Fibroblast of lung (primary cell): Measurements from ENCODE around the gene NXPH3. TPM values are rescaled to one million over a fixed set of nuclear protein-coding genes. Genes with fewer than 3 reads are reported as not detected.

Experiments
- DNase-seq, 2 donors: peaks; one replicate each; pipeline versions ENCODE4 v3.0.0 to v3.0.0-alpha.2; 2010; ENCODE audit warnings: low read depth in 2 of 2
- H2AFZ ChIP-seq: 2 replicates; pipeline ENCODE4 v1.5.1; 2012; ENCODE audit warnings: low read length, control low read depth, inconsistent platforms
- H3K27ac ChIP-seq: 2 replicates; pipeline ENCODE4 v1.5.1; 2011; ENCODE audit warnings: low read length, control low read depth; ENCODE audit not compliant: insufficient read depth
- H3K27me3 ChIP-seq: 2 replicates; pipeline ENCODE4 v1.5.1; 2011; ENCODE audit warnings: mild to moderate bottlenecking, low read length; ENCODE audit not compliant: control insufficient read depth, insufficient read depth
- H3K36me3 ChIP-seq: 2 replicates; pipeline ENCODE4 v1.5.1; 2011; ENCODE audit warnings: low read length; ENCODE audit not compliant: control insufficient read depth, insufficient read depth
- H3K4me1 ChIP-seq: 2 replicates; pipeline ENCODE4 v1.5.1; 2011; ENCODE audit warnings: low read length; ENCODE audit not compliant: control insufficient read depth, insufficient read depth; ENCODE audit errors: extremely low read depth
- H3K4me2 ChIP-seq: 2 replicates; pipeline ENCODE4 v1.5.1; 2011; ENCODE audit warnings: low read length, control low read depth; ENCODE audit not compliant: insufficient read depth; ENCODE audit errors: extremely low read depth
- H3K4me3 ChIP-seq, 4 experiments: fragments of 200-600 bp in 1 of 4; sonication (generic) in 1 of 4; replicated peaks in 1 of 4; 2 replicates each; pipeline ENCODE4 v1.5.1; 2011 to 2016; ENCODE audit warnings: low read length in 4 of 4, low read depth in 3 of 4, mild to moderate bottlenecking in 3 of 4, control low read depth in 2 of 4, inconsistent platforms in 1 of 4, mixed read lengths in 1 of 4; ENCODE audit not compliant: insufficient read depth in 1 of 4; ENCODE audit errors: control extremely low read depth in 1 of 4
- H3K79me2 ChIP-seq: 2 replicates; pipeline ENCODE4 v1.5.1; 2012; ENCODE audit warnings: mild to moderate bottlenecking, low read length, inconsistent platforms; ENCODE audit not compliant: control insufficient read depth, insufficient read depth
- H3K9ac ChIP-seq: 2 replicates; pipeline ENCODE4 v1.5.1; 2011; ENCODE audit warnings: mild to moderate bottlenecking, low read length, control low read depth; ENCODE audit not compliant: insufficient read depth
- H3K9me3 ChIP-seq: 2 replicates; pipeline ENCODE4 v1.5.1; 2012; ENCODE audit warnings: low read depth, low read length; ENCODE audit not compliant: control insufficient read depth, insufficient read depth
- H4K20me1 ChIP-seq: 2 replicates; pipeline ENCODE4 v1.5.1; 2011; ENCODE audit warnings: low read length; ENCODE audit not compliant: control insufficient read depth, insufficient read depth; ENCODE audit errors: extremely low read depth
- CTCF ChIP-seq, 2 donors: IDR thresholded peaks in 1 of 2; conservative IDR thresholded peaks in 1 of 2; 1 replicate in 1 of 2; 2 replicates in 1 of 2; pipeline ENCODE4 v1.5.1; 2011 to 2012; ENCODE audit warnings: low read length in 2 of 2, control low read depth in 1 of 2, inconsistent platforms in 1 of 2, low read depth in 1 of 2, mild to moderate bottlenecking in 1 of 2
- EZH2 ChIP-seq: IDR thresholded peaks from 2 replicates; pipeline ENCODE4 v1.5.1; 2012; ENCODE audit warnings: low read length, control low read depth, mild to moderate bottlenecking; ENCODE audit errors: missing control alignments
- polyA plus RNA-seq, 2 donors: library from polyadenylated mRNA; depleted of rRNA in 1 of 2; stranded (reverse) in 1 of 2; unstranded in 1 of 2; fragments of >200 nt; gene quantifications; 2 replicates each; pipeline ENCODE4 v1.2.1, GENCODE V29; 2011 to 2012; ENCODE audit warnings: missing spikeins in 1 of 2
- total RNA-seq: library from RNA; depleted of rRNA; stranded (reverse); fragments of >200 nt; gene quantifications from 2 replicates; pipeline ENCODE4 v1.2.1, GENCODE V29; 2014

NXPH3 gene
- total and polyA plus RNA-seq, 2 donors (not counting 1 experiment from before 2014, with no cell fraction given): 0.36 to 0.66 TPM

GRCh38 chr17:49530118-49530517, 45.6 kb upstream of the NXPH3 start:
- no peak for TF ChIP-seq CTCF (conservative IDR thresholded peaks at IDR 0.05 in 1 of 2, IDR thresholded peaks at IDR 0.05 in 1 of 2; ENCODE audit: low read depth in 1 of 2, low read length in 2 of 2)
- no peak for TF ChIP-seq EZH2
- Histone ChIP-seq H3K4me1 (no peaks in the 10 kb centered on the region), H3K4me2 (no peak overlapping the region), H3K4me3 (no peak overlapping the region), H3K27me3 (peaks cover 11% of the 10 kb centered on the region), H4K20me1 (no peaks in the 10 kb centered on the region), H2AFZ (no peak overlapping the region), H3K9ac (no peak overlapping the region), H3K9me3 (no peaks in the 10 kb centered on the region), H3K36me3 (no peaks in the 10 kb centered on the region), H3K27ac (no peak overlapping the region), H3K79me2 (no peaks in the 10 kb centered on the region)
- no peak for DNase-seq

- Histone ChIP-seq H4K20me1 (no peaks in the 10 kb centered on the region), H3K27me3 (no peaks in the 10 kb centered on the region), H3K36me3 (no peaks in the 10 kb centered on the region), H3K27ac (no peak overlapping the region), H3K4me2 (no peak overlapping the region), H3K4me3 (no peak overlapping the region), H3K9me3 (no peaks in the 10 kb centered on the region), H3K79me2 (no peaks in the 10 kb centered on the region), H2AFZ (no peak overlapping the region), H3K9ac (no peak overlapping the region), H3K4me1 (no peaks in the 10 kb centered on the region)
- no peak for TF ChIP-seq CTCF (conservative IDR thresholded peaks at IDR 0.05 in 1 of 2, IDR thresholded peaks at IDR 0.05 in 1 of 2; ENCODE audit: low read depth in 1 of 2, low read length in 2 of 2)
- no peak for TF ChIP-seq EZH2
- no peak for DNase-seq
These were observed 31.8 kb upstream of the NXPH3 start for GRCh38 chr17:49543860-49544259.

GRCh38 chr17:49545007-49545660, 30.5 kb upstream of the NXPH3 start:
- Histone ChIP-seq H3K4me2 (no peak overlapping the region), H3K4me3 (no peak overlapping the region), H2AFZ (no peak overlapping the region), H3K27me3 (no peaks in the 10 kb centered on the region), H3K27ac (no peak overlapping the region), H3K9ac (no peak overlapping the region), H4K20me1 (no peaks in the 10 kb centered on the region), H3K4me1 (no peaks in the 10 kb centered on the region), H3K36me3 (no peaks in the 10 kb centered on the region), H3K79me2 (no peaks in the 10 kb centered on the region), H3K9me3 (no peaks in the 10 kb centered on the region)
- DNase-seq: no peak
- TF ChIP-seq EZH2 (no peak), CTCF (conservative IDR thresholded peaks at IDR 0.05 in 1 of 2, IDR thresholded peaks at IDR 0.05 in 1 of 2; ENCODE audit: low read depth in 1 of 2, low read length in 2 of 2) (no peak)
